ENCODE measurements around the gene WRAP53.

Gene WRAP53

GRCh38 chr17:7684851-7685532 is 3.3 kb upstream of the WRAP53 start:
- no peak for DNase-seq (ENCODE audit: low read depth)

GRCh38 chr17:7685533-7686221 is 2.6 kb upstream of the WRAP53 start:
- peak; percentile 76 for DNase-seq (ENCODE audit: low read depth)

- DNase-seq (ENCODE audit: low read depth) = peak; percentile 66
Observed at GRCh38 chr17:7686222-7687071, 1.8 kb upstream of the WRAP53 start.

GRCh38 chr17:7687072-7687907 is 987 bp upstream of the WRAP53 start, which contains the start of gene TP53:
Gene TP53, minus strand, starts transcription at chr17:7687490. Its CDS starts 10,896 bp downstream, at chr17:7676594.
- peak; percentile 78 for DNase-seq (ENCODE audit: low read depth)

- DNase-seq (ENCODE audit: low read depth) = no peak
Observed at GRCh38 chr17:7688808-7689316, 585 bp downstream of the WRAP53 start.

- DNase-seq (ENCODE audit: low read depth) = no peak
Observed at GRCh38 chr17:7695586-7695985, 7.3 kb downstream of the WRAP53 start.

- DNase-seq (ENCODE audit: low read depth) = no peak
Observed at GRCh38 chr17:7697828-7698588, 9.7 kb downstream of the WRAP53 start.

- DNase-seq (ENCODE audit: low read depth) = no peak
Observed at GRCh38 chr17:7700510-7700909, 12.2 kb downstream of the WRAP53 start.

GRCh38 chr17:7701681-7702080 is 13.4 kb downstream of the WRAP53 start:
- DNase-seq (ENCODE audit: low read depth) = no peak

GRCh38 chr17:7702776-7703175 is 14.5 kb downstream of the WRAP53 start:
- DNase-seq (ENCODE audit: low read depth) = no peak

GRCh38 chr17:7703584-7704479 is 15.6 kb downstream of the WRAP53 start:
- no peak for DNase-seq (ENCODE audit: low read depth)

GRCh38 chr17:7704601-7705268 is 16.5 kb downstream of the WRAP53 start, which contains the start of gene EFNB3:
Gene EFNB3, plus strand, starts transcription at chr17:7705202. Its CDS starts 397 bp downstream, at chr17:7705599.
- no peak for DNase-seq (ENCODE audit: low read depth)

GRCh38 chr17:7705269-7706255 is 17.3 kb downstream of the WRAP53 start:
- no peak for DNase-seq (ENCODE audit: low read depth)

GRCh38 chr17:7706631-7707354 is 18.5 kb downstream of the WRAP53 start:
- DNase-seq (ENCODE audit: low read depth) = no peak

GRCh38 chr17:7707446-7707845 is 19.2 kb downstream of the WRAP53 start:
- DNase-seq (ENCODE audit: low read depth) = no peak

- DNase-seq (ENCODE audit: low read depth) = no peak
Observed at GRCh38 chr17:7707858-7708750, 19.8 kb downstream of the WRAP53 start.
